Measurements from ENCODE around the gene RHOA. TPM values are rescaled to one million over a fixed set of nuclear protein-coding genes. Genes with fewer than 3 reads are reported as not detected.

The RHOA gene
- 386 and 397 TPM in 2 replicates for total RNA-seq (2021; fragmentation: NEBNext Ultra II Directional; extraction: Animal tissue kit (Norgen Biotek cat#: 25700))
- 176 and 225 TPM in 2 replicates for polyA plus RNA-seq (2011; rRNA removed)
- 237 TPM for polyA plus RNA-seq (2011; cell fraction: cytosol; rRNA removed)
- 230 TPM for polyA plus RNA-seq (2011; cell fraction: nucleus; rRNA removed)
- 329 to 425 TPM (median 343 TPM) in 4 replicates for polyA plus RNA-seq (2012, experiment 1 of 2)
- polyA plus RNA-seq (2012, experiment 2 of 2), result 382 TPM
- polyA plus RNA-seq (2013, experiment 1 of 2), result 313 TPM
- polyA plus RNA-seq (2013, experiment 2 of 2), result 317 TPM
- 293 and 303 TPM in 2 replicates for polyA minus RNA-seq (2011; rRNA and poly(A)+ RNA removed)
- 236 TPM for polyA minus RNA-seq (2011; cell fraction: cytosol; rRNA and poly(A)+ RNA removed)
- 122 TPM for polyA minus RNA-seq (2011; cell fraction: nucleus; rRNA and poly(A)+ RNA removed)
- long read RNA-seq, experiment 1, transcript RHOA-202 (5 exons, 2,031 nt), result major isoform, 123 of 724 reads
- long read RNA-seq, experiment 1, partial matches to known transcripts, result 390 of 724 reads
- long read RNA-seq, experiment 1, other reads (novel, unspliced or antisense), result 209 of 724 reads
- long read RNA-seq, experiment 2, transcript RHOA-202 (5 exons, 2,031 nt), result major isoform, 693 of 752 reads
- long read RNA-seq, experiment 2, partial matches to known transcripts, result 29 of 752 reads
- long read RNA-seq, experiment 2, other reads (novel, unspliced or antisense), result 28 of 752 reads

- Histone ChIP-seq H3K4me2 (ENCODE audit: insufficient read depth in 1 of 2, low read depth in 2 of 2, low read length in 2 of 2) (peak within 1 kb of the TSS; percentile 80 to 93), H2BK120ac (replicated peaks; ENCODE audit: low read depth, low read length) (peak within 1 kb of the TSS; percentile 86), H2BK12ac (ENCODE audit: low read depth, low read length) (peak within 1 kb of the TSS; percentile 50; the same call in 1 of the 2 replicates), H3K79me1 (ENCODE audit: low read depth, low read length) (peaks cover 12% of the 10 kb centered on the region), H4K5ac (ENCODE audit: insufficient read length, low read depth, low read length) (peak within 1 kb of the TSS; percentile 99), H3K18ac (ENCODE audit: extremely low read depth, low read length) (peak within 1 kb of the TSS; percentile 97), H3K23ac (ENCODE audit: insufficient read length) (no peak within 1 kb of the TSS), H3K4me1 (replicated peaks in 1 of 4; ENCODE audit: control insufficient read depth in 3 of 4, insufficient read depth in 4 of 4, low read length in 3 of 4) (peaks cover 3 to 11% (median 8%) of the 10 kb centered on the region in 4 experiments; a peak in 6 of 7 replicates), H3K27me3 (replicated peaks in 1 of 4; ENCODE audit: control insufficient read depth in 3 of 4, extremely low read depth in 1 of 4, insufficient read depth in 3 of 4, low read length in 3 of 4) (no peaks in the 10 kb centered on the region), H4K91ac (replicated peaks; ENCODE audit: insufficient read length, low read length) (peak within 1 kb of the TSS; percentile 89), H3K27ac (ENCODE audit: low read depth, low read length) (peak within 1 kb of the TSS; percentile 86), H3K36me3 (ENCODE audit: control insufficient read depth in 2 of 4, insufficient read depth in 4 of 4, low read length in 3 of 4) (peaks cover 0 to 6% (median 3%) of the 10 kb centered on the region in 4 experiments; a peak in 2 of 8 replicates), H3K14ac (ENCODE audit: insufficient read length) (no peak within 1 kb of the TSS), H3K23me2 (ENCODE audit: low read depth, low read length) (peaks cover 16% of the 10 kb centered on the region), H3K9ac (replicated peaks in 1 of 4; ENCODE audit: extremely low read depth in 1 of 4, low read depth in 3 of 4, low read length in 3 of 4) (peak within 1 kb of the TSS; percentile 91 to 96 (median 92)), H3K4ac (replicated peaks; ENCODE audit: insufficient read length, low read depth, low read length) (peak within 1 kb of the TSS; percentile 93), H3K56ac (replicated peaks; ENCODE audit: insufficient read length, low read depth, low read length) (peak within 1 kb of the TSS; percentile 86), H3K9me3 (ENCODE audit: insufficient read depth in 2 of 2, low read depth in 1 of 2, low read length in 1 of 2) (no peaks in the 10 kb centered on the region), H2AK5ac (ENCODE audit: low read depth, low read length) (peak within 1 kb of the TSS; percentile 83), H3K4me3 (ENCODE audit: extremely low read depth in 1 of 4, insufficient read depth in 2 of 4, low read depth in 3 of 4, low read length in 4 of 4) (peak within 1 kb of the TSS; percentile 76 to 99 (median 90)), H2BK5ac (ENCODE audit: low read depth, low read length) (peak within 1 kb of the TSS; percentile 96), H3K79me2 (ENCODE audit: control insufficient read depth in 1 of 2, insufficient read depth in 2 of 2, low read length in 2 of 2) (peaks cover 28 to 42% of the 10 kb centered on the region in 2 experiments), H4K20me1 (replicated peaks in 1 of 2; ENCODE audit: control insufficient read depth in 1 of 2, insufficient read depth in 2 of 2, low read length in 2 of 2) (peaks cover 10 to 16% of the 10 kb centered on the region in 2 experiments), H4K8ac (ENCODE audit: extremely low read depth, insufficient read depth, low read length) (peak within 1 kb of the TSS; percentile 97), H2BK15ac (ENCODE audit: low read length) (peak within 1 kb of the TSS; percentile 92; the same call in 1 of the 2 replicates), H2BK20ac (ENCODE audit: low read length) (no peak within 1 kb of the TSS), H2AFZ (ENCODE audit: low read length) (peak within 1 kb of the TSS; percentile 8; the same call in 1 of the 2 replicates)
- CTCF ChIA-PET (ENCODE audit: partially characterized antibody), result interaction anchor here (0.5 to 1.4 kb wide), 6 partner anchors 11 to 612 kb away, joined by 3 to 4 read pairs (median 4); no protein-coding TSS in a partner anchor
- FAIRE-seq, result peak; percentile 39
- POLR2A ChIA-PET (ENCODE audit: partially characterized antibody), result interaction anchor here (0.6 to 4.2 kb wide), 38 partner anchors 9 to 390 kb away, joined by 3 to 57 read pairs (median 5); partner anchors contain the start of genes AMT, DAG1, GPX1 and LAMB2
- peak; percentile 93 to 95 for DNase-seq (ENCODE audit: low read depth in 1 of 2, low spot score in 2 of 2)
- 11% methylated on average over 36 of the region's 62 CpGs; no CpG with 5 or more reads in 1 of the 2 experiments for WGBS, 2 experiments (ENCODE audit: extremely low coverage in 1 of 2, insufficient coverage in 1 of 2, insufficient read length in 1 of 2, insufficient replicate concordance in 2 of 2, low coverage in 1 of 2, low lambda C conversion rate in 2 of 2, missing lambda C conversion rate in 1 of 2)
- peak; percentile 63 for TF ChIP-seq NRF1 (IDR thresholded peaks at IDR 0.05; ENCODE audit: low read depth, low read length)
- peak; percentile 70 for TF ChIP-seq BACH1 (IDR thresholded peaks at IDR 0.05; ENCODE audit: low read length)
- no peak for TF ChIP-seq BRCA1 (IDR thresholded peaks at IDR 0.05; ENCODE audit: low read depth, low read length)
- peak; percentile 89 for TF ChIP-seq TAF1 (IDR thresholded peaks at IDR 0.05; ENCODE audit: low read depth, low read length)
- peak; percentile 95 to 99 for TF ChIP-seq POLR2A (IDR thresholded peaks at IDR 0.05; ENCODE audit: control extremely low read depth in 1 of 2, low read depth in 2 of 2, low read length in 2 of 2)
- TF ChIP-seq SUZ12 (IDR thresholded peaks at IDR 0.05; ENCODE audit: low read length), result peak; percentile 48; the same call in 1 of the 2 replicates
- no peak for TF ChIP-seq EGR1 (IDR thresholded peaks at IDR 0.05; ENCODE audit: borderline replicate concordance, low read depth, low read length)
- TF ChIP-seq MAX (IDR thresholded peaks at IDR 0.05), result 0 out of 2 replicates have a peak, but pooled peaks have one; percentile 15
- TF ChIP-seq SP1 (IDR thresholded peaks at IDR 0.05; ENCODE audit: low read depth, low read length), result peak; percentile 58; the same call in 1 of the 2 replicates
Observed at GRCh38 chr3:49411968-49412631, at the start of gene RHOA, which contains the start of gene TCTA. Gene RHOA, minus strand, starts transcription at chr3:49411976. Its CDS starts 36,387 bp downstream, at chr3:49375589. Gene TCTA, plus strand, starts transcription at chr3:49412423. Its CDS starts 4 bp downstream, at chr3:49412427.
